C4-2B (cell line): Measurements from ENCODE around the gene PLD3.

Experiments
- CTCF ChIP-seq: fragments of 450-650 bp; conservative IDR thresholded peaks from 2 replicates; pipeline ENCODE4 v1.5.1; 2017; ENCODE audit warnings: mild to moderate bottlenecking
- ZFX ChIP-seq: fragments of 450-650 bp; IDR thresholded peaks from 2 replicates; pipeline ENCODE4 v1.6.1; 2017

- TF ChIP-seq CTCF: no peak
- TF ChIP-seq ZFX: no peak
Observed at GRCh38 chr19:40378509-40378908, 30.0 kb downstream of the PLD3 start.
